ENCODE measurements around the gene CD99. TPM values are rescaled to one million over a fixed set of nuclear protein-coding genes. Genes with fewer than 3 reads are reported as not detected.
A peak's percentile ranks its signal among the peaks of the same experiment; 100 is the strongest.

CD99 gene
- total RNA-seq, 4 donors from 2014 or later = 134 to 178 (median 143) TPM

- Histone ChIP-seq H3K27ac (peak overlapping the region in 3 of 4 donors; percentile 4 to 30 (median 24)), H3K4me3 (no peak overlapping the region), H3K27me3 (no peaks in the 10 kb centered on the region), H3K36me3 (no peaks in the 10 kb centered on the region), H3K4me1 (peaks cover 0 to 32% (median 4%) of the 10 kb centered on the region in 4 donors), H3K9me3 (no peaks in the 10 kb centered on the region)
- intact Hi-C loops (cut with DNase I; ENCODE audit: low total_unique reads) = no loop called here
- in situ Hi-C loops (cut with MboI; ENCODE audit: low pct_ligation_motif_present in 1 of 4, low pct_unique_long_range_greater_than_20kb in 1 of 4, low sequenced_read_pairs in 3 of 4) = no loop called here
- no peak for DNase-seq
- TF ChIP-seq EP300 (IDR thresholded peaks at IDR 0.05; ENCODE audit: low read depth) = no peak
- TF ChIP-seq POLR2A (IDR thresholded peaks at IDR 0.05) = no peak
- no peak for TF ChIP-seq POLR2AphosphoS5 (IDR thresholded peaks at IDR 0.05)
- no peak for TF ChIP-seq CTCF (IDR thresholded peaks at IDR 0.05)
- 45 to 54% methylated on average over 5 to 7 of the region's 7 CpGs for WGBS, 2 donors (ENCODE audit: low coverage in 1 of 2)
Observed at GRCh38 chrX:2676794-2677675, 14.1 kb upstream of the CD99 start.

- TF ChIP-seq POLR2AphosphoS5 (IDR thresholded peaks at IDR 0.05) (peak; percentile 43 to 75 (median 47)), EP300 (IDR thresholded peaks at IDR 0.05; ENCODE audit: low read depth) (no peak), POLR2A (IDR thresholded peaks at IDR 0.05) (no peak)
- H3K27me3 ChIP-seq = no peaks in the 10 kb centered on the region
- peak; percentile 53 for DNase-seq
- WGBS, 2 donors (ENCODE audit: low coverage in 1 of 2) = 64 to 75% methylated on average over 1 to 10 of the region's 10 CpGs
- H3K27ac ChIP-seq = peak overlapping the region in 3 of 4 donors; percentile 4 to 32 (median 24)
- H3K36me3 ChIP-seq = no peaks in the 10 kb centered on the region
- peaks cover 0 to 34% (median 6%) of the 10 kb centered on the region in 4 donors for H3K4me1 ChIP-seq
- no peaks in the 10 kb centered on the region for H3K9me3 ChIP-seq
- intact Hi-C loops (cut with DNase I; ENCODE audit: low total_unique reads) = no loop called here
- no peak overlapping the region for H3K4me3 ChIP-seq
- in situ Hi-C loops (cut with MboI; ENCODE audit: low pct_ligation_motif_present in 1 of 4, low pct_unique_long_range_greater_than_20kb in 1 of 4, low sequenced_read_pairs in 3 of 4) = no loop called here
Observed at GRCh38 chrX:2677764-2678163, 13.3 kb upstream of the CD99 start.

GRCh38 chrX:2678583-2678982 lies 12.5 kb upstream of the CD99 start:
- WGBS, 2 donors (ENCODE audit: low coverage in 1 of 2) = 47 to 62% methylated on average over 5 of the region's 5 CpGs
- no peak for DNase-seq
- H3K36me3 ChIP-seq = no peaks in the 10 kb centered on the region
- TF ChIP-seq POLR2A (IDR thresholded peaks at IDR 0.05) (no peak), POLR2AphosphoS5 (IDR thresholded peaks at IDR 0.05) (no peak), EP300 (IDR thresholded peaks at IDR 0.05; ENCODE audit: low read depth) (no peak), CTCF (IDR thresholded peaks at IDR 0.05) (no peak)
- in situ Hi-C loops (cut with MboI; ENCODE audit: low pct_ligation_motif_present in 1 of 4, low pct_unique_long_range_greater_than_20kb in 1 of 4, low sequenced_read_pairs in 3 of 4) = no loop called here
- no peak overlapping the region for H3K4me3 ChIP-seq
- H3K4me1 ChIP-seq = peaks cover 0 to 38% (median 6%) of the 10 kb centered on the region in 4 donors
- peak overlapping the region in 2 of 4 donors; percentile 2 to 32 for H3K27ac ChIP-seq
- intact Hi-C loops (cut with DNase I; ENCODE audit: low total_unique reads) = no loop called here
- no peaks in the 10 kb centered on the region for H3K9me3 ChIP-seq
- H3K27me3 ChIP-seq = no peaks in the 10 kb centered on the region

- intact Hi-C loops (cut with DNase I; ENCODE audit: low total_unique reads) (no loop called here), in situ Hi-C loops (cut with MboI; ENCODE audit: low pct_ligation_motif_present in 1 of 4, low pct_unique_long_range_greater_than_20kb in 1 of 4, low sequenced_read_pairs in 3 of 4) (no loop called here)
- Histone ChIP-seq H3K9me3 (no peaks in the 10 kb centered on the region), H3K36me3 (no peaks in the 10 kb centered on the region), H3K4me1 (peaks cover 0 to 38% (median 6%) of the 10 kb centered on the region in 4 donors), H3K4me3 (no peak overlapping the region), H3K27me3 (no peaks in the 10 kb centered on the region), H3K27ac (peak overlapping the region in 3 of 4 donors; percentile 7 to 19 (median 11))
- 56 to 61% methylated on average over 8 to 9 of the region's 9 CpGs for WGBS, 2 donors (ENCODE audit: low coverage in 1 of 2)
- no peak for DNase-seq
- TF ChIP-seq POLR2AphosphoS5 (IDR thresholded peaks at IDR 0.05) = no peak
- TF ChIP-seq POLR2A (IDR thresholded peaks at IDR 0.05) = no peak
- TF ChIP-seq CTCF (IDR thresholded peaks at IDR 0.05) = no peak
Observed at GRCh38 chrX:2679534-2680485, 11.3 kb upstream of the CD99 start.
